GM18526 (cell line): ENCODE results near the gene PKP4.

Experiments
- POLR2A ChIP-seq: IDR thresholded peaks from 3 replicates; pipeline ENCODE4 v1.6.1; 2011; ENCODE audit not compliant: insufficient read length; ENCODE audit errors: extremely low read depth

PKP4 gene

DNA sequence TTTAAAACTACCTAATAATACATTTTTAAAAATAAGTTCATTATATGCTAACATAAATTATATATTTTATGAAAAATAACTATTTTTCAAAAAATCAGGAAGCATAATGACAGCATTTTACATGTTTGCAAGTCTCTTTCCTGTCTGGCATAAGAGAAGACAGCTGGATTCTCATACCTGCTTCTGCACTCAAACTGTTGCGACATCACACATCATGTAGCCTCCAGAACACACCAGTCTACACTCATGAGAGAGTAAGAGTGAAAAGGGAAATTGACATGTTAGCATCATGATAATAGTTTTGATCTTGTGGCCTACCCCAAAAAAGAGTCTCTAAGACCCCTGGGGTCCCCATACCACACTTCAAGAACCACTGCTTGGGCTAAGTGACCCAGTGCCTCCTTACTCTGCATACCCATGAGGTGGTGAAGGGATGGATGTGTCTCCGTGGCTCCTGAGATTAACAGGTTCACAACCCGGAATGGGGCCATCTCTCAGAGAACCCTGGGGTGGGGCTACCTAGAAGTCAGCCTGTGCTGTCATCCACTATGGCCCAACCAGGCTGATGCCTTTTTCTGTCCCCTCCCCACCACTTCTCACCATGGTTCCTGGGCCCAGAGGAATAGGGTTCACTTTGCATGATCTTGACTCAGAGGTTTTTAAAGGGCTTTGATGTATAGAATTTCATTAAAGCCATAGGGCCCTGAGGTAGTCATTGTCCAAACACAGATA lies 235.8 kb downstream of the PKP4 start:
- no peak for TF ChIP-seq POLR2A

DNA sequence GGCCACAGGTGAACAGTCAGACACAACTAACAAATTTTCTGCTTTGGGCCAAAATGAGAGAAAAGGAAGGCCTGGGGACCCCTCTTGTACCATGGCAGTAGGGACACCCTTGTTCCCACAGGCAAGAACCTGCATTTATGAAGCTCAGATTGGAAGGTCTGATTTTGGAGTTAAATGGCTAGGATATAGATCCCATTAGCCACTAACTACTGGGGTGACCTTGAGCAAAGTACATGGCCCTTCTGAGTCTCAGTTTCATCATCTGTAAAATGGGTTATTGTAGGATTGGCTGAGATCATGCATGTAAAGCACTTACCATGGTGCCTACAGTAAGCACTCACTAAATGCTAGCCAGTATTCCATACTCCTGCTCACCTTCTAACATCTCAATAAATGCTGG lies 236.7 kb downstream of the PKP4 start:
- no peak for TF ChIP-seq POLR2A

DNA sequence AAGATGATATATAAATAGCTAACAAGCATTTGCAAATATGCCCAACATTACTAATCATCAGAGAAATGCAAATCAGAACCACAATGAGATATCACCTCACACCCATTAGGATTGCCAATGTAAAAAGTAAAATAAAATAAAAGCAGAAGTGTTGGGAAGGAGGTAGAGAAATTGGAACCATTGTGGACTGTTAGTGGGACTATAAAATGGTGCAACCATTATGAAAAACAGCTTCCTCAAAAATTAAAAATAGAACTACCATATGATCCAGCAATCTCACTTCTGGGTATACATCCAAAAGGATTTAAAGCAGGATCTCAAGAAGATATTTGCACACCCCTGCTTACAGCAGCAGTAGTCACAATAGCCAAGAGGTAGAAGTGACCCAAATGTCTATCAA lies 238.6 kb downstream of the PKP4 start:
- no peak for TF ChIP-seq POLR2A

DNA sequence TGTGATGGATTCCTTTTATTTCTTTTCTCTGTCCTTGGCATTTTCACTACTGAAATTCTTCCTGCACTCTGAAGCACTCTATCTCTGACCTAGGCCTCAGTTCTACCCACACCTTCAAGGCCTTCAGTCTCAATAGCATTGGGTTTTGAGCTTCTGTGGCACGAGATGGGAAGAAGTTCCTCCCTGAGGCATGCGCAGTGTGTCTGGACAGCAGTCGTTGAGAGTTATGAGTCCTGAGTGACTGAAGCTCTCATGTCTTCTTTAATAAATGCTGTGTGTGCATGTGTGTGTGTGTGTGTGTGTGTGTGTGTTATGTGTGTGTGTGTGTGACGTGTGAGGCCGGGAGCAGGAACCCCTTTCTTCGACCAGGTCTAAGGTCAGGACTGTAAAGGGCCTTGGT lies 242.6 kb downstream of the PKP4 start:
- no peak for TF ChIP-seq POLR2A

DNA sequence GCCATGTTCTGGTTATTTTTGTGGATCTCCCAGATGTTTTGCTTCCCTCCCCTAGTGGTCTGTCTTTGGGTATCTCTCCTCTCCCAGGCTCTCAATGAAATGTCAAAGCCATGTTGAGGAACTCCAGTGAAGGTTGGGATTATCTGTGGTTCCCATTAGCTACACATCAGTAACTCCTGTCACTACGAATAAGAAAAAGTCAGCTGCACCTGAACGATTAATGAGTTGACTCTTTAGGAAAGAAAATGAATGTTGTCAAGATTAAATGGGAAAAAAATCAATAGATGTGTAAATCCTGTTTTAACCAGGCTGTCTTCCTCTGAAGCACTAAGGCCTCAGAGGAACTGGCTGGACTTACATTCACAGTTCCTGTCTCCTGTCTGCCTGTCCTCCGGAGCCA lies 244.3 kb downstream of the PKP4 start:
- TF ChIP-seq POLR2A: no peak

DNA sequence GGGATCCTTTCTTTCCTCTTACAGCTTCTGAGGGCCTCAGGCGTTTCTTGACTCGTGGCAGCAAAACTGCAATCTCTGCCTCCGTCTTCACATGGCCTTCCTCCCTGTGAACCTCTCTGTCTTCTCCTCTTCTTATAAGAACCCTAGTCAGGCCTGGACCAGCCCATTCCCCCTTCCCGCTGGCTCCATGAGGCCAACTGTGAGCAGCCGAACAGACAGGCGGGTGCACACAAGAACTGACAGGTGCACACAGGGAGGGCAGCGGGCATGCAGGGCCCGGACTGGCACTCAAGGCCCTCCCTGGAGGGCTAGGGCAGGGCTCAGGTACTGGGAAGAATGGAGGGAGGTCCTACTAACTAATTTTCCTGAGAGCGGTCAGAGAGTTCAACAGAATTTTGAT lies 246.0 kb downstream of the PKP4 start:
- no peak for TF ChIP-seq POLR2A

DNA sequence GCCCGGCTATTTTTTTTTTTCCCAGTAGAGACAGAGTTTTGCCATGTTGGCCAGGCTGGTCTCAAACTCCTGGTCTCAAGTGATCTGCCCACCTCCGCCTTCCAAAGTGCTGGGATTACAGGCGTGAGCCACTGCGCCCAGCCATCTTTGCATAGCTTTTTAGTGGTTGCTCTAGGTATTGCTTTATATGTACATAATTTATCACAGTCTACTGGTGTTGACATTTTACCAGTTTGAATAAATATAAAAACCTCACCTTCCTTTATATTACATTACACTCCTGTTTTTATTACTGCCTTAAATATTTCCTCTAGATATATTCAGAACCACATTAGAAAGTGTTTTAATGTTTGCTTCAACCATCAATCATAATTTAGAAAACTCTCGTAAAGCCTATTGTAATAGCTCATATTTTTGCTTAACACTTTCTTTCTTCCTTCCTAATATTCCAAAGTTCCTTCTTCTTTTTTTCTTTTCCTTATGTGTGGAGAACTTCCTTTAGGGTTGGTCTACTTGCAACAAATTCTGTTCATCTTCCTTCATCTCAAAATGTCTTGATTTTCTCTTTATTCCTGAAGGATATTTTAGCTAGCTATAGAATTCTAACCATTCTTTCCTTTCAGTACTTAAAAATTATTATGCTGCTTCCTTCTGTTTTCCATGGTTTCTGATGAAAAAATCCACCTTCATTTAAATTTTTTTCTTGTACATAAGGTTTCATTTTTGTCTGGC lies 256.2 kb downstream of the PKP4 start:
- no peak for TF ChIP-seq POLR2A

DNA sequence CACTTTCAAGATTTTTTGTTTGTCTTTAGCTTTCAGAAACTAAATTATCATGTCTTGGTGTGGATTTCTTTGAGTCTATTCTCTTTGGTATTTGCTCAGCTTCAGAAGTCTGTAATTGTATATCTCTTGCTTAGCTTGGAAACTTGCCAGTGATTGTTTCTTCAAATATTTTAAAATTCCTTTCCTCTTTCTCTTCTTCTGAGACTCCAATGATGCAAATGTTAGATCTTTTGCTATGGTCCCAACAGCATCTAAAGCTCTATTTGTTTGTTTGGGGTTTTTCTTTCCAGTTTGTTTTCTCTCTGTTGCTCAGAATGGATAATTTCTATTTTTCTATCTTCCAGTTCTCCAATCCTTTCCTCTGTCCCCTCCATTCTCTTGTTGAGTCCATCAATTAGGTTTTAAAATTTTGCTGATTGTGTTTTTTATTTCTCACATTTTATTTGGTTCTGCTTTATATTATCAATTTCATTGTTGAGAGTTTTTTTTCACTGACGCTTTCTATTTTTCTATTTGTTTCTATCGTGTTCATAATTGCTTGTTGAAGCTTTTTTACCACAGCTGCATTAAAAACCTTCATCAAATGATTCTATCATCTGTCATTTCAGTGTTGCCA lies 256.9 kb downstream of the PKP4 start:
- no peak for TF ChIP-seq POLR2A

DNA sequence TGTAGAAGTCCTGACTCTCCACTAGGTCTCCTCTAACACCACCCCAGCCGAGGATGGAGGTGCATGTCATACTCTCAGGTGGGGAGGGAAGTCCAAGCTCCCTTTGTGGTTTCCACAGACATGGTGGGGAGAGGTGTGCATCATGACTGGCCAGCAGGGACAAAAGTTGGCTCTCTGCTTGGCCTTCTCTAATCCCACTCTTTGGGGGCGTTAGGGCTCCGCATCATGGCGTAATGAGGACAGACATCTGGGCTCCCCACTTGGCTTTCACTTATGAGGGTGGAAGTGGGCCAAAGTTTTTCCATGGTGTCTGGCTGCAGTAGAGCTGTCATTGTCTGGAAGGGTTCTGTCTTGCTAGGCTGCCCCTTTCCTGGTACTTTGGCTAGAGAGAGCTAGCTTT lies 257.7 kb downstream of the PKP4 start:
- no peak for TF ChIP-seq POLR2A

DNA sequence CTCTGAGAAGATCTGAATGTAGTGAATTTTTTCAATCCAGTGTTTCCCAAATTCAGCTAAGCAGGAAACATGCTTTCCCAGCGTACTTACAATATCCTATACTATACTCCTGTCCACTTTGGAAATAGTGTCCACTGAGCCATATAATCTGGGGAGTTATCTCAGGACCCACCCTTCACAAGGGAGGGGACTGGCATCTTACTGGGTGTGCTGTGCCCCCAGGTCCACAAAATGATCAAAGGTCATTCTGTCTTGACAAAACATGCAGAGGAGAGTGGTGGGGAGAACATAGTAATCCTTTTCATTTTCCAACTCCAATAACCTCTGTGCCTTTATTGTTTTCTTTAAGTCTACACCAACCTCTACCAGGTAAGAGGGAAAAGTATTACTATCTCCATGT lies 258.6 kb downstream of the PKP4 start:
- TF ChIP-seq POLR2A: no peak

DNA sequence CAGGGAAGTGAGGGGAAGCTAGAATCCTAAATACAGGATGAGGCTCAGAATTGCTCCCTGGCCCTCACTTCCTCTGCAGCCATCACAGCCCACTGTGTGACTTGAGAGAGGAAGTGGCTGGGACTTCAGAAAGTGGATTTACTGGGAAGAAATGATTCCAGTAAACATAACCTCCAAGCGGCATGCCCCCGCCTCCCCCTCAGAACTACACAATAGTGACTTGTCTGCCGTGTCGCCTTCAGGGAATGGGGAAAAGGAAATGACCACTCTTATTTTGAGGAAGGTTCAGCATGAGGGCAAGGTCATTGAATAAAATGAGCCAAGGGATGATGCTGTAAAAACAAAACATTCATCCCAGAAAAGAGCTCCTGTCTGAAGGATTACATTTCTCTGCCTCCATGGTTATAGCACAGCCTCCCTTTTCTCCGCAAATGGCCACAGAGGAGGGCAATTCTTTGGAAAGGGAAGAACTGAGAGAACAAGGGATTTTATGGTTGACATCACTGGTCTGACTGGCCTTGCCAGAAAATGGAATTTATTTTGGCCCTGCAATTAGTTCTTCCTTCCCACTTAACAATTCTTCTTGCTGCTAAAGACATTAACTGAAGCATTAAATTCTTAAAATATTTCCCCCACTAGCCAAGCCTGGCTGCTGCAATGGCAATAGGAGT lies 259.5 kb downstream of the PKP4 start:
- TF ChIP-seq POLR2A: no peak

DNA sequence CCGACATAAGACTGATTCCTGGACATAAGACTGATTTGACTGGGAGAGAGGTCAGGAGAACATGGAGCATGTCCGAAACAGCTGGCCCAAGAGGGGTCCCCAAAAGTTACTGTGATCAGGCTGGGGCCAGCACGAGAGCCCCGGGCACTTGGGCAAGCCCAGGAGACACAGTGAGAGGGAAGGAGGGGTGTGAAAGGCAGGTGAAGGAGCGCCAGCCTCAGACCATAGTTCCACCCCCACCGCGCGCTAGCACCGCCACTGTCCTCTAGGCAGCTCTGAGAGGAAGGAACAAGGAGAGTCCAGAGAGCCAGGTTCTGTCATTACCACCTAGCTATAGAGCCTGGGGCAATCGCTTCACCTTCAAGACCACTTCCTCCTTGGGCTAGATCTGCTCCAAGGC lies 260.2 kb downstream of the PKP4 start:
- no peak for TF ChIP-seq POLR2A

DNA sequence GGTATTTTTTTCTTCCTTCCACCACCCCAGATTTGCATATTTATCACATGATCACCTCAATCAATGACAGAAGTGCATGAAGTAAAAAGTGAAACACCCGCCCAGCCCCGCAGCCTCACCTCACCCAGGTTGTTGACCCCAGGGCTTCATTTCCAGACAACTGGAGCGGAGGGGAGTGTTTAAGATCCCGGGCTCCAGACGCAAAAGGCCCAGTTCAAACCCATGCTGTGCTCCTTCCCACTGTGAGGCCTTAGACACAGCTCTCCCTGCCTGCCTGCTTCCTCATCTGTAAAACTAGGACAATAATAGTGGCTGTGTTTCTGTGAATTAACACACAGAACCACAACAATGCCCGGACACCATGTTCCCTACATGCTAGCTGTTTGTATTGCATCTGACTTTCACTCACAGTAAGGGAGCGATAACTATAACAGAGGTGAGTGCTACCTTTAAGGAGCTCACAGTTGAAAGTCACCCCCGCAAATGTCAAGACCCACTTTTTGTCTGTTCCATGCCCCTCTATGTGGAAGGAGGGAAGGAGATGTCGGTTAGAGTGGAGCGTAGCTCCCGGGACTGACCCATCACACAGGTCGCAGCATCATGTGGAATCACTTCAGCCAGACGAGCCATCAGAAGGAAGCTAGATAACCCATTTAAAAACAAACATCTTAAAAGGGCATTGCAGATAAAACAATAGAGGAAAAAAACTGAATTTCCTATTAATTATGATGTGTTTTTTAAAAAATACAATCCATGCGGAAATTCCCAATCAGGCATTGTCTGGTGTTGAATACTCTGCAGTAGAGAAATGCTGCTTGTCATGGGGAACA lies 260.8 kb downstream of the PKP4 start:
- TF ChIP-seq POLR2A: no peak

DNA sequence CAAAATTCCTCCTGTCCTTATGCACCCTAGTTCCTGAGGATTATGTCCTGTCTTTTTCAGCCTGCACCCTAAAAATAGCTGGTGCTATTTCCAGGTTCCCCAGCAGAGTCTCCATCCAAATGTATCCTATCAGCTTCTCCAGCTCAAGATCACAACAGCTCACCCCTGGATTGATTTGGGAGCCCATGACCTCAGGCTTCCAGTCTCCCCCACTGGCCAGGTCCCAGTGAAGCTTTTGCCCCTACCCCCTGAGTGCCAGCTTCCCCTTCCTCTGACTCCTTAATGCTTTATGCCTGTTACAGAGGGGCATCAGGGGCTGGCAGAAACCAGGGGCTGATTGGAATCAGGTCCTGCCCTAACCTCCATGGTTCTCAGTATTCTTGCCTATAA lies 261.4 kb downstream of the PKP4 start:
- TF ChIP-seq POLR2A: no peak

DNA sequence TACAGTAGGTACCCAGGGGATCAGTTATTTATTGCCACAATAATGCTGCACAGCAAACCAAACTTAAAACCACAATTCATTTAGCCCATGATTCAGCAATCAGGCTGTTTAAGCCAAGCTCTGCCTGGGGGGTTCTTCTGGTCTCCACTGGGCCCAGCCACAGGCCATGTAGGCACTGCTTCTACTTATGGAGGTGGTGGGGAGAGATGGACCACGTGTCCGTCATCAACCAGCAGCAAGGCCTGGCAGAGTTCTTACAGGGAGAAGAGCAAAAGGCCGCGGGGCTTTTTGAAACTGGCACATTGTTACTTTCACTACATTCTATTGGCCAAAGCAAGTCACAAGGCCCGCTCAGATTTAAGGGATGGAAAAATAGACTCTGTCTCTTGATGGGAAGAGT lies 262.1 kb downstream of the PKP4 start:
- TF ChIP-seq POLR2A: no peak
